Mesothelial cell of epicardium (in vitro differentiated cells): ENCODE data around the gene MDFIC2. TPM values are rescaled to one million over a fixed set of nuclear protein-coding genes. Genes with fewer than 3 reads are reported as not detected.

Experiments
- DNase-seq, 2 experiments: peaks; one replicate each; pipeline ENCODE4 v3.0.0; 2021; ENCODE audit warnings: low spot score in 2 of 2; ENCODE audit not compliant: unreplicated experiment in 2 of 2
- H3K27ac Mint-ChIP-seq: 2 replicates; pipeline ENCODE4 v1.8.0; 2021; ENCODE audit warnings: mixed read lengths
- H3K27me3 Mint-ChIP-seq: 2 replicates; pipeline ENCODE4 v1.8.0; 2021; ENCODE audit warnings: low read depth, mixed read lengths
- H3K36me3 Mint-ChIP-seq: 2 replicates; pipeline ENCODE4 v1.8.0; 2021; ENCODE audit warnings: mixed read lengths
- H3K4me1 Mint-ChIP-seq: 2 replicates; pipeline ENCODE4 v1.8.0; 2021; ENCODE audit warnings: mixed read lengths
- H3K4me3 Mint-ChIP-seq: 2 replicates; pipeline ENCODE4 v1.8.0; 2021; ENCODE audit warnings: mild to moderate bottlenecking, moderate library complexity, mixed read lengths
- H3K9me3 Mint-ChIP-seq: 2 replicates; pipeline ENCODE4 v1.8.0; 2021; ENCODE audit warnings: mixed read lengths
- CTCF ChIP-seq: fragments of 200-600 bp; sonication (generic); IDR thresholded peaks from one replicate; pipeline ENCODE4 v1.5.0; 2021; ENCODE audit warnings: antibody characterized with exemption; ENCODE audit not compliant: unreplicated experiment
- total RNA-seq: library from RNA; stranded (reverse); gene quantifications from 3 replicates; pipeline ENCODE4 v1.2.1, GENCODE V29; 2021

MDFIC2 gene
- not detected in 3 replicates for total RNA-seq

- Mint-ChIP-seq H3K27me3 (no peaks in the 10 kb centered on the region), H3K4me1 (peaks cover 8% of the 10 kb centered on the region), H3K4me3 (no peak within 1 kb of the TSS), H3K27ac (peak within 1 kb of the TSS; percentile 2), H3K36me3 (no peaks in the 10 kb centered on the region), H3K9me3 (no peaks in the 10 kb centered on the region)
- no peak for TF ChIP-seq CTCF
- DNase-seq = no peak
These were observed at the start of gene MDFIC2 for GRCh38 chr3:70312336-70312735. MDFIC2 (minus strand) TSS chr3:70312638; CDS start chr3:70311973, 665 bp downstream.

- H3K36me3 Mint-ChIP-seq = peaks cover 2% of the 10 kb centered on the region
- H3K27ac Mint-ChIP-seq = no peak overlapping the region
- no peak for DNase-seq
- peaks cover 27% of the 10 kb centered on the region for H3K9me3 Mint-ChIP-seq
- peaks cover 2% of the 10 kb centered on the region for H3K4me1 Mint-ChIP-seq
- no peak for TF ChIP-seq CTCF
- no peak overlapping the region for H3K4me3 Mint-ChIP-seq
- H3K27me3 Mint-ChIP-seq = no peaks in the 10 kb centered on the region
These were observed 48.7 kb upstream of the MDFIC2 start for GRCh38 chr3:70360979-70361760.

GRCh38 chr3:70359711-70360110 is 47.3 kb upstream of the MDFIC2 start:
- no peak for DNase-seq
- Mint-ChIP-seq H3K27ac (no peak overlapping the region), H3K4me1 (peaks cover 2% of the 10 kb centered on the region), H3K27me3 (no peaks in the 10 kb centered on the region), H3K4me3 (no peak overlapping the region), H3K9me3 (peaks cover 20% of the 10 kb centered on the region), H3K36me3 (peaks cover 2% of the 10 kb centered on the region)
- no peak for TF ChIP-seq CTCF

GRCh38 chr3:70358978-70359580 is 46.6 kb upstream of the MDFIC2 start:
- Mint-ChIP-seq H3K27ac (no peak overlapping the region), H3K4me1 (peaks cover 2% of the 10 kb centered on the region), H3K27me3 (no peaks in the 10 kb centered on the region), H3K4me3 (no peak overlapping the region), H3K36me3 (no peaks in the 10 kb centered on the region), H3K9me3 (peaks cover 14% of the 10 kb centered on the region)
- TF ChIP-seq CTCF = peak; percentile 63
- no peak for DNase-seq

- no peaks in the 10 kb centered on the region for H3K4me1 Mint-ChIP-seq
- H3K4me3 Mint-ChIP-seq = no peak overlapping the region
- H3K36me3 Mint-ChIP-seq = no peaks in the 10 kb centered on the region
- no peaks in the 10 kb centered on the region for H3K27me3 Mint-ChIP-seq
- DNase-seq = no peak
- TF ChIP-seq CTCF = no peak
- H3K9me3 Mint-ChIP-seq = peaks cover 19% of the 10 kb centered on the region
- H3K27ac Mint-ChIP-seq = no peak overlapping the region
These were observed 39.8 kb upstream of the MDFIC2 start for GRCh38 chr3:70352215-70352614.
